K562 (cell line): Measurements from ENCODE around the gene ARPC1A. TPM values are rescaled to one million over a fixed set of nuclear protein-coding genes. Genes with fewer than 3 reads are reported as not detected.

ENCODE experiments used
- ATAC-seq: fragments of 200-7000 bp; cut with Tn5 transposase; 3 replicates; pipeline ENCODE4 v1.9.1; 2020; ENCODE audit warnings: moderate library complexity
- BruUV-seq: library from RNA; stranded (reverse); fragments of 400-500 nt; replicated peaks from 2 replicates; lab custom pipeline; 2021; lab: Mats Ljungman, UMichigan
- CTCF ChIA-PET: fragments of 300-600 bp; formaldehyde crosslinking; extraction: SDS; loops from one replicate; lab custom pipeline; 2021; ENCODE audit warnings: low intra/inter-chr PET ratio; lab: Yijun Ruan, JAX
- POLR2A ChIA-PET: fragments of 300-600, 350-650 bp; sonication (Branson Sonifier 250); formaldehyde crosslinking; extraction: SDS; loops from one replicate; lab custom pipeline; 2021; ENCODE audit warnings: antibody characterized with exemption, inconsistent platforms; lab: Yijun Ruan, JAX
- DNase-seq, 4 experiments: peaks; one replicate each; pipeline versions ENCODE4 v3.0.0 to v3.0.0-alpha.2; 2011 to 2018; ENCODE audit warnings: low spot score in 3 of 4, mixed read lengths in 3 of 4; ENCODE audit errors: extremely low read depth in 1 of 4
- FAIRE-seq: peaks from 2 replicates; lab custom pipeline; 2011; peaks lifted over from hg19 to GRCh38; lab: Jason Lieb, UNC
- H2AFZ ChIP-seq: 2 replicates; pipeline ENCODE4 v1.6.0; 2011; ENCODE audit warnings: low read depth, low read length, control low read depth, inconsistent platforms
- H3K27ac ChIP-seq: fragments of 200-600 bp; 3 replicates; pipeline ENCODE4 v1.8.0; 2011; ENCODE audit warnings: low read depth, mild to moderate bottlenecking, control low read depth, inconsistent platforms, low read length, moderate library complexity, mixed read lengths; ENCODE audit errors: extremely low read depth
- H3K27me3 ChIP-seq, 2 experiments: fragments of 300-600 bp in 1 of 2; 2 replicates in 1 of 2; 3 replicates in 1 of 2; pipeline versions ENCODE4 v1.6.0 to v1.8.0; 2011; ENCODE audit warnings: inconsistent platforms in 2 of 2, low read length in 2 of 2, mild to moderate bottlenecking in 1 of 2, mixed read lengths in 1 of 2, moderate library complexity in 1 of 2; ENCODE audit not compliant: control insufficient read depth in 2 of 2, insufficient read depth in 2 of 2
- H3K36me3 ChIP-seq: fragments of 300-600 bp; 3 replicates; pipeline ENCODE4 v1.8.0; 2011; ENCODE audit warnings: mild to moderate bottlenecking, low read length, inconsistent platforms; ENCODE audit not compliant: control insufficient read depth, insufficient read depth
- H3K4me1 ChIP-seq, 2 experiments: fragments of 200-600 bp in 1 of 2; replicated peaks in 1 of 2; 2 replicates in 1 of 2; 3 replicates in 1 of 2; pipeline versions ENCODE4 v1.5.1 to v1.8.0; 2011; ENCODE audit warnings: inconsistent platforms in 2 of 2, low read length in 2 of 2, mild to moderate bottlenecking in 1 of 2, mixed read lengths in 1 of 2, moderate library complexity in 1 of 2; ENCODE audit not compliant: control insufficient read depth in 2 of 2, insufficient read depth in 2 of 2
- H3K4me2 ChIP-seq: 2 replicates; pipeline ENCODE4 v1.6.1; 2011; ENCODE audit warnings: low read length, control low read depth, inconsistent platforms, mixed read lengths; ENCODE audit not compliant: insufficient read depth
- H3K4me3 ChIP-seq: fragments of 200-600 bp; sonication (generic), shearing (Covaris generic); 2 replicates; pipeline ENCODE4 v1.5.1; 2016; ENCODE audit warnings: control low read depth, inconsistent platforms
- H3K79me2 ChIP-seq: fragments of 200-600 bp; 3 replicates; pipeline ENCODE4 v1.8.0; 2011; ENCODE audit warnings: low read length, inconsistent platforms; ENCODE audit not compliant: control insufficient read depth, insufficient read depth
- H3K9ac ChIP-seq, 2 experiments: 2 replicates each; pipeline versions ENCODE4 v1.6.0 to v1.6.1; 2011; ENCODE audit warnings: low read depth in 2 of 2, low read length in 2 of 2, control low read depth in 1 of 2, inconsistent platforms in 1 of 2, mild to moderate bottlenecking in 1 of 2, mixed read lengths in 1 of 2; ENCODE audit not compliant: insufficient read depth in 1 of 2
- H3K9me1 ChIP-seq: one replicate; pipeline ENCODE4 v1.6.0; 2011; ENCODE audit warnings: inconsistent platforms, mild to moderate bottlenecking, low read length, moderate library complexity; ENCODE audit not compliant: control insufficient read depth, insufficient read depth
- H3K9me3 ChIP-seq: replicated peaks from 2 replicates; pipeline ENCODE4 v1.5.1; 2011; ENCODE audit warnings: low read depth, low read length, inconsistent platforms; ENCODE audit not compliant: control insufficient read depth, insufficient read depth
- H4K20me1 ChIP-seq: replicated peaks from 2 replicates; pipeline ENCODE4 v1.6.1; 2011; ENCODE audit warnings: low read length, inconsistent platforms, mixed read lengths; ENCODE audit not compliant: control insufficient read depth, insufficient read depth
- ASH1L ChIP-seq: fragments of 450-650 bp; IDR thresholded peaks from 2 replicates; pipeline ENCODE4 v1.6.1; 2018; ENCODE audit warnings: borderline replicate concordance, mild to moderate bottlenecking, low read depth; ENCODE audit not compliant: partially characterized antibody
- ATF3 ChIP-seq, 2 experiments: fragments of 450-650 bp in 1 of 2; sonication (generic) in 1 of 2; formaldehyde crosslinking in 1 of 2; IDR thresholded peaks in 1 of 2; conservative IDR thresholded peaks in 1 of 2; 2 replicates each; pipeline versions ENCODE4 v1.6.1 to v1.8.1; 2016 to 2023; ENCODE audit warnings: mild to moderate bottlenecking in 2 of 2, moderate library complexity in 2 of 2, inconsistent platforms in 1 of 2, missing genetic modification reagents in 1 of 2
- CEBPG ChIP-seq, 3 experiments: fragments of 200-800 bp in 1 of 3; sonication (Bioruptor generic) in 1 of 3; sonication (generic) in 1 of 3; formaldehyde crosslinking in 1 of 3; IDR thresholded peaks in 2 of 3; conservative IDR thresholded peaks in 1 of 3; 2 replicates each; pipeline versions ENCODE4 v1.6.1 to v1.8.0; 2016 to 2022; ENCODE audit warnings: missing compliant biosample characterization in 2 of 3, missing genetic modification characterization in 2 of 3, mild to moderate bottlenecking in 1 of 3, missing genetic modification reagents in 1 of 3
- GTF2E2 ChIP-seq: fragments of 200-800 bp; sonication (Bioruptor generic); IDR thresholded peaks from 2 replicates; pipeline ENCODE4 v1.6.1; 2016; ENCODE audit warnings: missing genetic modification characterization, missing compliant biosample characterization
- HSF4 ChIP-seq: fragments of 250-450 bp; sonication (Bioruptor Pico); IDR thresholded peaks from 2 replicates; pipeline ENCODE4 v2.1.2; 2022; ENCODE audit warnings: mild to moderate bottlenecking, moderate library complexity, borderline replicate concordance
- L3MBTL2 ChIP-seq: fragments of 450-650 bp; IDR thresholded peaks from 2 replicates; pipeline ENCODE4 v1.6.1; 2016; ENCODE audit warnings: mild to moderate bottlenecking, moderate library complexity
- MAFG ChIP-seq: fragments of 450-650 bp; conservative IDR thresholded peaks from 2 replicates; pipeline ENCODE4 v1.6.1; 2016; ENCODE audit warnings: missing genetic modification characterization, missing compliant biosample characterization
- MIER1 ChIP-seq: fragments of 450-650 bp; IDR thresholded peaks from 2 replicates; pipeline ENCODE4 v1.6.1; 2016; ENCODE audit warnings: antibody characterized with exemption, mild to moderate bottlenecking, low read depth
- MXI1 ChIP-seq: IDR thresholded peaks from 2 replicates; pipeline ENCODE4 v1.6.1; 2011; ENCODE audit warnings: low read depth, mild to moderate bottlenecking, improper control_type of control experiment, low read length
- PCBP2 ChIP-seq: fragments of 200-400 bp; formaldehyde crosslinking; IDR thresholded peaks from 2 replicates; pipeline ENCODE4 v1.6.1; 2018; ENCODE audit warnings: low read length, low read depth, mild to moderate bottlenecking, moderate library complexity; ENCODE audit not compliant: poor library complexity, severe bottlenecking
- POU5F1 ChIP-seq: fragments of 150-350 bp; IDR thresholded peaks from 2 replicates; pipeline ENCODE4 v1.6.1; 2014; ENCODE audit warnings: borderline replicate concordance, low read length, low read depth, mild to moderate bottlenecking; ENCODE audit not compliant: partially characterized antibody
- RBBP5 ChIP-seq: fragments of 200-600 bp; sonication (generic); IDR thresholded peaks from 2 replicates; pipeline ENCODE4 v1.6.1; 2012; ENCODE audit warnings: borderline replicate concordance, mild to moderate bottlenecking, low read length, control low read depth, inconsistent platforms; ENCODE audit not compliant: insufficient read depth, poor library complexity, severe bottlenecking
- TEAD2 ChIP-seq: fragments of 450-650 bp; IDR thresholded peaks from 2 replicates; pipeline ENCODE4 v1.6.1; 2016; ENCODE audit warnings: missing genetic modification characterization, control low read depth, missing compliant biosample characterization
- TFAP4 ChIP-seq: sonication (generic); formaldehyde crosslinking; IDR thresholded peaks from 2 replicates; pipeline ENCODE4 v1.8.0; 2022; ENCODE audit warnings: missing genetic modification reagents, mild to moderate bottlenecking, moderate library complexity, borderline replicate concordance
- ZKSCAN8 ChIP-seq: fragments of 200-800 bp; sonication (Bioruptor generic); IDR thresholded peaks from 2 replicates; pipeline ENCODE4 v1.6.1; 2016; ENCODE audit warnings: missing genetic modification characterization, missing compliant biosample characterization
- ZNF280B ChIP-seq: fragments of 250-450 bp; sonication (Bioruptor Pico); IDR thresholded peaks from 2 replicates; pipeline ENCODE4 v1.5.1; 2021; ENCODE audit warnings: mild to moderate bottlenecking
- WGBS: fragments of 100-300 bp; shearing (Covaris generic); methylation state at CpG from one replicate; pipeline ENCODE4 v1.1.6; 2016; ENCODE audit warnings: low coverage, mixed read lengths; ENCODE audit not compliant: insufficient coverage; ENCODE audit errors: missing lambda C conversion rate; 5-methylcytosine and 5-hydroxymethylcytosine counted together
- in situ Hi-C: fragments of 300-500 bp; cut with MboI; formaldehyde crosslinking; loops from 4 replicates; pipeline ENCODE4 v1.15.0; 2018; ENCODE audit warnings: inconsistent platforms, mixed read lengths
- intact Hi-C: fragments of 100-400 bp; cut with micrococcal nuclease; formaldehyde crosslinking; loops from 2 replicates; pipeline ENCODE4 v1.14.2; 2022
- polyA plus RNA-seq, 8 experiments: library from polyadenylated mRNA; depleted of rRNA in 4 of 8; stranded (reverse) in 5 of 8; unstranded in 3 of 8; fragments of >200 nt; fragmentation: Nextera tagmentation in 2 of 8; fragmentation: Illumina TruSeq in 1 of 8; extraction: Ambion mirVana in 2 of 8; extraction: Trizol in 1 of 8; gene quantifications; 2 replicates each; pipeline versions ENCODE4 v1.2.1 to v1.2.3, GENCODE V29; 2011 to 2014; ENCODE audit warnings: inconsistent platforms in 1 of 8, missing spikeins in 1 of 8
- total RNA-seq, 7 experiments: library from RNA; depleted of rRNA in 6 of 7; stranded (reverse); fragments of >200 nt in 6 of 7; fragmentation: Illumina TruSeq in 2 of 7; extraction: Trizol in 2 of 7; gene quantifications; 2 replicates each; pipeline versions ENCODE4 v1.2.1 to v1.2.3, GENCODE V29; 2011 to 2021; ENCODE audit warnings: low replicate concordance in 1 of 7

The ARPC1A gene
- total and polyA plus RNA-seq, 9 of the 15 experiments (the other 6 are each of a cell fraction or from before 2014, with no cell fraction given): 39.5 to 151 (median 86.1) TPM

GRCh38 chr7:99293167-99293566, 32.5 kb upstream of the ARPC1A start:
- Histone ChIP-seq H3K9ac (no peak overlapping the region), H3K79me2 (no peaks in the 10 kb centered on the region), H3K4me3 (no peak overlapping the region), H3K9me1 (no peaks in the 10 kb centered on the region), H4K20me1 (0 out of 2 replicates have a peak, but pooled peaks cover 4% of the 10 kb centered on the region), H3K36me3 (no peaks in the 10 kb centered on the region)
- intact Hi-C loops: no loop called here
- POLR2A ChIA-PET: interaction anchor here (0.6 to 1.1 kb wide), 2 partner anchors 8 to 20 kb away, joined by 3 to 5 read pairs; no protein-coding TSS in a partner anchor
- TF ChIP-seq HSF4 (no peak), TFAP4 (CRISPR knock-in tag) (no peak), CEBPG (CRISPR knock-in tag; IDR thresholded peaks at IDR 0.05) (peak; percentile 54; the same call in 1 of the 2 replicates), CEBPG (tag; conservative IDR thresholded peaks at IDR 0.05 in 1 of 2, IDR thresholded peaks at IDR 0.05 in 1 of 2) (peak; percentile 12 to 84; a peak in 2 of 4 replicates), RBBP5 (no peak), POU5F1 (no peak), GTF2E2 (no peak), L3MBTL2 (no peak), PCBP2 (no peak), ATF3 (IDR thresholded peaks at IDR 0.05) (peak; percentile 44; the same call in 1 of the 2 replicates), ATF3 (CRISPR knock-in tag; conservative IDR thresholded peaks at IDR 0.05) (no peak), MXI1 (no peak), TEAD2 (tag) (no peak), ASH1L (no peak), ZNF280B (CRISPR knock-in tag) (no peak), ZKSCAN8 (CRISPR knock-in tag) (no peak), MIER1 (no peak), MAFG (tag) (no peak)
- TF ChIP-seq, all 486 proteins: peak for 2
- peak; percentile 40 for ATAC-seq
- FAIRE-seq: no peak
- DNase-seq: no peak
- H3K4me1 ChIP-seq: peaks cover 0 to 4% of the 10 kb centered on the region in 2 experiments; a peak in 2 of 5 replicates
- no peak overlapping the region for H2AFZ ChIP-seq
- no TSS peak for BruUV-seq
- no peak overlapping the region for H3K27ac ChIP-seq
- CTCF ChIA-PET: no interaction called here
- in situ Hi-C loops: no loop called here
- H3K27me3 ChIP-seq: peaks cover 15 to 24% of the 10 kb centered on the region in 2 experiments
- 79% methylated on average over 1 of the region's 1 CpG for WGBS
- H3K4me2 ChIP-seq: no peak overlapping the region
- no peaks in the 10 kb centered on the region for H3K9me3 ChIP-seq
